Measurements from ENCODE around the gene INHBA.

The INHBA gene

DNA sequence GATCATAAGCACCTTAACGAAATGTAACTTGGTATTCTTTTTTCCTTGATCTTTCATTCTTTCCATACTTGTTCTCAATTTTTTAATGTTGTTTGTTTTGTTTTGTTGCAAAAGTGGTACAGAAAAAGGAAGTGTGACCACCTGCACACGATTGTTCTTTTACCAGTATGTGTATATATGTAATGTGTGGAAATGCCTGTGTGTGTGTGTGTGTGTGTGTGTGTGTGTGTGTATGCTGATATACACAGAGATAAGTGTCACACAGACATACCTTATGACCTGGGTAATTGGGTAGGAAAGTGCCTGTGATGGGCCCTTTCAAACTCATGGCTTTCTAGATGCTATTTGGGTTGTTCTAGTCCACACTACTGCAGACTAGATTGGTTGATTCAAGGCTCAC is 14.0 kb downstream of the INHBA start:
- DNase-seq (ENCODE audit: low spot score) = no peak

GRCh38 chr7:41688012-41688625 is 14.8 kb downstream of the INHBA start:
- DNase-seq (ENCODE audit: low spot score) = peak; percentile 41

GRCh38 chr7:41685684-41686083 is 17.2 kb downstream of the INHBA start:
- no peak for DNase-seq (ENCODE audit: low spot score)

- no peak for DNase-seq (ENCODE audit: low spot score)
Observed at GRCh38 chr7:41682422-41682821, 20.5 kb downstream of the INHBA start.

DNA sequence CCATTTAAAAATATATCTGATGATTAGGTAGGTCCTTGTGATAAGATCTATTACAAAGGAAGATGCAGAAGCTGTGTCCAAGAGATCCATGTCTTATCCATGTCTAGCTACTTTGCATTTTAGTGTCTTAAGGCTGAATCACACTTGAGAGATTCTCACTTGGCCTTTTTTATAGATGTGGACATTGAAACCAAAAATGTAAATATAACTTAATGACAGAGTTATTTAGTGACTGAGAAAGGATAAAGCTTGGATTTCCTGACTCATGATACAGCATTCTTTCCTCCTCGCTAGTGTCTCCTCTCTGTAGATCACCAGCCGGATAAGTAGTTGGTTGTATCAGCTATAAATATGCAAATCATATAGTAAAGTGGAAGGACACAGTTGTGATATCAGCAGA is 23.3 kb downstream of the INHBA start:
- no peak for DNase-seq (ENCODE audit: low spot score)

GRCh38 chr7:41674505-41675023 is 28.3 kb downstream of the INHBA start:
- no peak for DNase-seq (ENCODE audit: low spot score)

DNA sequence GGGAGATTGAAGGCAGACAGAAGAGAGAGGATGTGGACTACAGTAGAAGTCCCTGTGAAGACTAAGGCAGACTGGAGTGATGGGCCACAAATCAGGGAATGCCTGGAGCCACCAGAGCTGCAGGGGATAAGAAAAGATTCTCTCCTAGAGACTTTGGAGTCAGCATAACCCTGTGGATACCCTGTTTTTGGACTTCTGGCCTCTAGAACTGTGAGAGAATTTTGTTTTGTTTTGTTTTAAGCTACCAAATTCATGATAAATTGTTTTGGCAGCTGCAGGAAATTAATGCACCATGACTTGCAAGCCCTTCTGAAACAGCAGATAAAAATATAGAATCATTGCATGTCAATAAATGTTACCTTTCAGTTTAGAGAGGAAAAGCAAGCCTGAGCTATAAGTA is 41.3 kb downstream of the INHBA start:
- no peak for DNase-seq (ENCODE audit: low spot score)

GRCh38 chr7:41659539-41659938 is 43.4 kb downstream of the INHBA start:
- no peak for DNase-seq (ENCODE audit: low spot score)

DNA sequence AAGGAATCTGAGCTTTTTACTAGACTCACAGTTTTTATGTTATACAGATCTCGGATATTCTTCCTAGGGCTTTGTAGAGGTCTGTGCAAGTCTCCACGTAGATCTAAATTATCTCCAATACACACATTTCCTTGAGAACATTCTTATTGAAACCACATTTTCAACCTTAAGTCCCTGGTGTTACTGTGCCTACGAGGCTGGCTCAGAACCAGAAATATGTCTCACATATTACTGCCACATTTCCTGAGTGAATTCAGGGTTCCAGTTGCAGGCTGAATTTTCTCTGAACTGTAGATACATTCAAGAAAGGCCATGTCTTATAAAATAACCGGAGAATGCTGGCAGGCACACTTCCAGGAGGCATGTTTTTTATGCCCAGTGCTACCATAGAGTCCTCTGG is 46.5 kb downstream of the INHBA start:
- no peak for DNase-seq (ENCODE audit: low spot score)

GRCh38 chr7:41655426-41655825 is 47.5 kb downstream of the INHBA start:
- DNase-seq (ENCODE audit: low spot score) = no peak

GRCh38 chr7:41652267-41652666 is 50.6 kb downstream of the INHBA start:
- DNase-seq (ENCODE audit: low spot score) = no peak

DNA sequence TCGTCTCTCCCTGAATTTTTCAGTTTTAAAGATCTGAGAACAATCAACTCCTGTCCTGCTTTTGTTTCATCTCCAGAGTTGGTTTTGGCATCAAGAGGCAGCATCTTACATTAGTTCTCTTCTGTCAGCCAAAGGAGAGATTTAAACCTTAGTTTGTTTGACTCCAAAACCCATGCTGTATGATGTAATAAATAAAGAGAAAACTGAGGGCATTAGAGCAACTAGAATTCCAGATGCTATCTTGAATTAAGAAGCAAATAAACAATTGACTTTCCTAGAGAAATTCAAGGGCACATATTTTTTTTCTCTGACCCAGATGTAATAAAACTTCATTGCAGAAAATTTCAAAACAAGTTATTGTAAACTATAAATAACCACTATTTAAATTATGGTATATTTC is 54.4 kb downstream of the INHBA start:
- no peak for DNase-seq (ENCODE audit: low spot score)

- DNase-seq (ENCODE audit: low spot score) = no peak
Observed at GRCh38 chr7:41643616-41644015, 59.3 kb downstream of the INHBA start.

DNA sequence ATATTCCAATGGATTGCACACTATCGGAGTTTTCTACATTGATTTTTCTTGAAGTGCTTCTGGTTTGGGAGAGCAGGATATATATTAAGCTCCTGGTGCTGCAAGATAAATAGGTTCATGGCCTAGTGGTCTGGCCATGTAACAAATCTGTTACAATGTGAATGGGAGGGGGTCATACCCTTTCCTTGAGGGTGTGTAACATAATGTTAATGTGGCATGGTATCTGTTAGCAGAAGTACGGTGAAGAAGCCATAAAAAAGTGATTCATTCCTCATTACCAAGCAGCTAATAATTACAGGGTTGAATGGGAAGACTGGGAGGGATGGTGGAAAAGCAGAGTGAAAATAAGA is 61.2 kb downstream of the INHBA start:
- DNase-seq (ENCODE audit: low spot score) = no peak

- DNase-seq (ENCODE audit: low spot score) = no peak
Observed at GRCh38 chr7:41641011-41641664, 61.8 kb downstream of the INHBA start.

- DNase-seq (ENCODE audit: low spot score) = no peak
Observed at GRCh38 chr7:41640487-41640886, 62.4 kb downstream of the INHBA start.

DNA sequence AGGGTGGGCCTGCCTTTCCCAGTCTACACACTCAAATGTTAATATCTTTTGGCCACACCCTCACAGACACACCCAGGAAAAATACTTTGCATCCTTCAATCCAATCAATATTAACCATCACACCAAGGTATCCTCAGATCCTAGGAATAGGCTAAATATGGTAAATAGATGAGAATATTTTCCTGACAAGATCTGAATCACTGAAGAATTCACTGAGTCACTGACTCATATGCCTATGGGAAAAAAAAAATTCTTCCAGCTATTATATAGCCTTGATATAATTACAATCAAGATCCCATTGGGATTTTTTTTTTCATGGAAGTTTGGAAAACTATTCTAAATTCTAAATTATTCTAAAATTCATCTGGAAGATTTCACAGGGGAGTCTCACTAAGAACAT is 65.8 kb downstream of the INHBA start:
- no peak for DNase-seq (ENCODE audit: low spot score)
